Endothelial cell of umbilical vein (primary cell): ENCODE data around the gene TMEM87B. TPM values are rescaled to one million over a fixed set of nuclear protein-coding genes. Genes with fewer than 3 reads are reported as not detected.

Experiments
- BruUV-seq: library from RNA; stranded (reverse); fragments of 400-500 nt; replicated peaks from 2 replicates; lab custom pipeline; 2021; lab: Mats Ljungman, UMichigan
- CTCF ChIA-PET: fragments of 300-600, 350-600 bp; sonication (Branson Sonifier 250); formaldehyde crosslinking; loops from one replicate; lab custom pipeline; 2021; ENCODE audit warnings: antibody characterized with exemption, inconsistent platforms; lab: Charles Lee
- POLR2A ChIA-PET: fragments of 300-600, 350-600 bp; sonication (Branson Sonifier 250); formaldehyde crosslinking; loops from one replicate; lab custom pipeline; 2021; ENCODE audit warnings: antibody characterized with exemption, inconsistent platforms; lab: Charles Lee
- DNase-seq: peaks from one replicate; pipeline ENCODE4 v3.0.0-alpha.2; 2011; ENCODE audit warnings: low read depth, low spot score
- FAIRE-seq: peaks from 2 replicates; lab custom pipeline; 2011; peaks lifted over from hg19 to GRCh38; lab: Jason Lieb, UNC
- H2AFZ ChIP-seq: 2 replicates; pipeline ENCODE4 v1.6.0; 2012; ENCODE audit warnings: low read depth, low read length, control low read depth, inconsistent platforms
- H3K27ac ChIP-seq: 2 replicates; pipeline ENCODE4 v1.5.1; 2011; ENCODE audit warnings: low read depth, mild to moderate bottlenecking, control low read depth, low read length, moderate library complexity; ENCODE audit not compliant: insufficient read depth
- H3K27me3 ChIP-seq, 2 experiments: 2 replicates each; pipeline versions ENCODE4 v1.6.0 to v1.6.1; 2011; ENCODE audit warnings: low read length in 2 of 2, mixed read lengths in 1 of 2; ENCODE audit not compliant: control insufficient read depth in 2 of 2, insufficient read depth in 2 of 2
- H3K36me3 ChIP-seq, 2 experiments: 2 replicates in 1 of 2; 3 replicates in 1 of 2; pipeline ENCODE4 v1.5.1; 2011; ENCODE audit warnings: low read length in 2 of 2, mild to moderate bottlenecking in 1 of 2, moderate library complexity in 1 of 2; ENCODE audit not compliant: control insufficient read depth in 2 of 2, insufficient read depth in 2 of 2; ENCODE audit errors: extremely low read depth in 1 of 2
- H3K4me1 ChIP-seq: 3 replicates; pipeline ENCODE4 v1.5.1; 2011; ENCODE audit warnings: mild to moderate bottlenecking, low read length; ENCODE audit not compliant: control insufficient read depth, insufficient read depth; ENCODE audit errors: extremely low read depth
- H3K4me2 ChIP-seq: 2 replicates; pipeline ENCODE4 v1.6.1; 2011; ENCODE audit warnings: low read length, control low read depth, mixed read lengths; ENCODE audit not compliant: insufficient read depth
- H3K4me3 ChIP-seq, 3 experiments: fragments of 200-600 bp in 1 of 3; sonication (generic), shearing (Covaris generic) in 1 of 3; replicated peaks in 1 of 3; 2 replicates each; pipeline ENCODE4 v1.5.1; 2011 to 2016; ENCODE audit warnings: control low read depth in 3 of 3, low read length in 3 of 3, mild to moderate bottlenecking in 2 of 3, inconsistent platforms in 1 of 3, low read depth in 1 of 3, moderate library complexity in 1 of 3; ENCODE audit not compliant: insufficient read depth in 1 of 3
- H3K79me2 ChIP-seq: 2 replicates; pipeline ENCODE4 v1.6.0; 2012; ENCODE audit warnings: low read length, inconsistent platforms; ENCODE audit not compliant: control insufficient read depth, insufficient read depth
- H3K9ac ChIP-seq: replicated peaks from 2 replicates; pipeline ENCODE3; 2011; ENCODE audit warnings: low read length, control low read depth; ENCODE audit not compliant: insufficient read depth; ENCODE audit errors: extremely low read depth
- H3K9me1 ChIP-seq: replicated peaks from 3 replicates; pipeline ENCODE4 v1.6.0; 2011; ENCODE audit warnings: mild to moderate bottlenecking, low read length; ENCODE audit not compliant: control insufficient read depth, insufficient read depth; ENCODE audit errors: extremely low read depth
- H3K9me3 ChIP-seq: replicated peaks from 2 replicates; pipeline ENCODE4 v1.5.1; 2012; ENCODE audit warnings: low read length, inconsistent platforms; ENCODE audit not compliant: control insufficient read depth, insufficient read depth
- H4K20me1 ChIP-seq: replicated peaks from 2 replicates; pipeline ENCODE3; 2011; ENCODE audit warnings: mild to moderate bottlenecking, low read length; ENCODE audit not compliant: control insufficient read depth, insufficient read depth; ENCODE audit errors: extremely low read depth
- CTCF ChIP-seq, 2 donors: IDR thresholded peaks; 1 replicate in 1 of 2; 2 replicates in 1 of 2; pipeline ENCODE4 v1.5.1; 2011; ENCODE audit warnings: low read length in 2 of 2, mild to moderate bottlenecking in 2 of 2, moderate library complexity in 2 of 2, control low read depth in 1 of 2, inconsistent platforms in 1 of 2, low read depth in 1 of 2; ENCODE audit not compliant: insufficient read depth in 1 of 2; ENCODE audit errors: extremely low read depth in 1 of 2
- EZH2 ChIP-seq: IDR thresholded peaks from 2 replicates; pipeline ENCODE4 v1.6.1; 2012; ENCODE audit warnings: borderline replicate concordance, low read depth, mild to moderate bottlenecking, moderate library complexity, low read length, inconsistent platforms; ENCODE audit not compliant: severe bottlenecking
- FOS ChIP-seq: IDR thresholded peaks from 2 replicates; pipeline ENCODE4 v1.6.1; 2011; ENCODE audit warnings: mild to moderate bottlenecking, low read length, moderate library complexity, borderline replicate concordance; ENCODE audit not compliant: insufficient read depth
- GATA2 ChIP-seq: IDR thresholded peaks from 2 replicates; pipeline ENCODE4 v1.7.0; 2011; ENCODE audit warnings: low read depth, mild to moderate bottlenecking, moderate library complexity, mixed read lengths, low read length; ENCODE audit not compliant: insufficient read length, insufficient read depth
- JUN ChIP-seq: IDR thresholded peaks from 2 replicates; pipeline ENCODE4 v1.6.1; 2011; ENCODE audit warnings: borderline replicate concordance, low read depth; ENCODE audit not compliant: insufficient read length, insufficient read depth
- MAX ChIP-seq: IDR thresholded peaks from 2 replicates; pipeline ENCODE4 v1.6.1; 2011; ENCODE audit not compliant: insufficient read depth, insufficient read length
- MYC ChIP-seq: IDR thresholded peaks from one replicate; pipeline ENCODE4 v1.6.1; 2011; ENCODE audit warnings: mild to moderate bottlenecking, low read depth, low read length
- POLR2A ChIP-seq: IDR thresholded peaks from 2 replicates; pipeline ENCODE4 v1.6.1; 2012; ENCODE audit warnings: low read depth, mild to moderate bottlenecking, control low read depth, low read length
- POLR2AphosphoS5 ChIP-seq: IDR thresholded peaks from 2 replicates; pipeline ENCODE4 v1.6.1; 2012; ENCODE audit warnings: low read depth, mild to moderate bottlenecking, control low read depth, low read length, moderate library complexity; ENCODE audit not compliant: insufficient read depth
- dilution Hi-C: fragments of 300-500 bp; cut with MboI; formaldehyde crosslinking; loops from one replicate; pipeline ENCODE4 v1.15.0; 2019; ENCODE audit warnings: low sequenced_read_pairs; ENCODE audit not compliant: extremely low pct_ligation_motif_present
- intact Hi-C: fragments of 100-400 bp; cut with micrococcal nuclease; formaldehyde crosslinking; loops from one replicate; pipeline ENCODE4 v1.10.0; 2022
- polyA plus RNA-seq, 4 experiments: library from polyadenylated mRNA; depleted of rRNA in 3 of 4; stranded (reverse) in 3 of 4; unstranded in 1 of 4; fragments of >200 nt; gene quantifications; 2 replicates each; pipeline versions ENCODE4 v1.2.1 to v1.2.3, GENCODE V29; 2011 to 2012; ENCODE audit warnings: missing spikeins in 1 of 4
- total RNA-seq: library from RNA; stranded (reverse); gene quantifications from 2 replicates; pipeline ENCODE4 v1.2.3, GENCODE V29; 2021

Gene TMEM87B
- total and polyA plus RNA-seq, 2 donors (not counting 3 experiments of a cell fraction or from before 2014, with no cell fraction given) = 17.6 to 21.5 TPM

- DNase-seq = no peak
These were observed 82.6 kb downstream of the TMEM87B start for GRCh38 chr2:112137516-112138158.

More at GRCh38 chr2:112137516-112138158, 82.6 kb downstream of the TMEM87B start:
- dilution Hi-C loops (no loop called here), intact Hi-C loops (loop anchor here (5.0 kb wide), 1 partner anchor 120 kb away; the partner anchor contains the start of gene ZC3H8)
- Histone ChIP-seq H3K36me3 (no peaks in the 10 kb centered on the region), H3K79me2 (no peaks in the 10 kb centered on the region), H3K4me1 (peaks cover 9% of the 10 kb centered on the region), H3K27me3 (no peaks in the 10 kb centered on the region), H3K9me3 (no peaks in the 10 kb centered on the region), H3K4me2 (peak overlapping the region; percentile 92), H3K9me1 (no peaks in the 10 kb centered on the region), H3K4me3 (peak overlapping the region; percentile 32 to 56 (median 55)), H3K9ac (no peak overlapping the region), H3K27ac (peak overlapping the region; percentile 1), H2AFZ (peak overlapping the region; percentile 96), H4K20me1 (no peaks in the 10 kb centered on the region)
- FAIRE-seq = peak; percentile 76
- POLR2A ChIA-PET = no interaction called here
- TF ChIP-seq MYC (no peak), FOS (no peak), POLR2A (no peak), GATA2 (no peak), JUN (no peak), CTCF (IDR thresholded peaks at IDR 0.05; ENCODE audit: extremely low read depth in 1 of 2, insufficient read depth in 1 of 2, low read depth in 1 of 2, low read length in 2 of 2) (no peak), MAX (no peak), POLR2AphosphoS5 (no peak), EZH2 (no peak)
- BruUV-seq = no TSS peak
- CTCF ChIA-PET = interaction anchor here (1.1 to 1.2 kb wide), 3 partner anchors 16 to 83 kb away, joined by 3 to 4 read pairs (median 3); partner anchors contain the start of gene TMEM87B
